GM19328 (cell line): ENCODE results near the gene SLC36A4.
"Not testable (repeated sequence)": the region's sequence is repeated elsewhere in the genome, so short reads cannot be mapped to it uniquely, and the experiment has no call there.

Source experiments
- ATAC-seq: cut with Tn5 transposase; IDR thresholded peaks from one replicate; pipeline ENCODE4 v1.9.1; 2021; ENCODE audit warnings: mild to moderate bottlenecking, moderate library complexity; ENCODE audit not compliant: unreplicated experiment

Gene SLC36A4

DNA sequence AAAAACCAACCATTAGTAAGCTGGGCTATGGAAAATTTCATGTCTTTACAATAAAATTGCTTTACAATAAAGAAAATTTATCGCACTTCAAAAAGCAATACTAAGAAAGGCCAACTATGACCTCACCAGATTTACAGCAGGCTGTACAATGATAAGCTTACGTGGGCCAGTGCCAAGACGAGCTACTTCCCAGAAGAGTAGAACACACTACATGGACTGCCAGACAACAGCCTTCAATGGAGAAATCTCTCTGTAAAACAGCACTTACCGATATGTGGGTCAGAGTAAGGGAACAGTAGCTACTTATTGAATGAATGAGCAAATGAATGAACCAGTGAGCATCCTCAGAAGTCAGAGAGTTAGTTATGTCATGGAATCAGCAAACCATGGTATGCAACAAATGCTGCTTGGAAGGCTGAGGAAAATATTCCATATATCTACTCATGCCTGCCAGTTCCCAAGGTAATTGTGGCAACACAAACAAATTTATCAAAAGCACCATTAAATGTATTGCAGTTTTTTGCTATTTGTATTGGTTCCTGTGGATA is 74.4 kb downstream of the SLC36A4 start:
- ATAC-seq, result no peak

DNA sequence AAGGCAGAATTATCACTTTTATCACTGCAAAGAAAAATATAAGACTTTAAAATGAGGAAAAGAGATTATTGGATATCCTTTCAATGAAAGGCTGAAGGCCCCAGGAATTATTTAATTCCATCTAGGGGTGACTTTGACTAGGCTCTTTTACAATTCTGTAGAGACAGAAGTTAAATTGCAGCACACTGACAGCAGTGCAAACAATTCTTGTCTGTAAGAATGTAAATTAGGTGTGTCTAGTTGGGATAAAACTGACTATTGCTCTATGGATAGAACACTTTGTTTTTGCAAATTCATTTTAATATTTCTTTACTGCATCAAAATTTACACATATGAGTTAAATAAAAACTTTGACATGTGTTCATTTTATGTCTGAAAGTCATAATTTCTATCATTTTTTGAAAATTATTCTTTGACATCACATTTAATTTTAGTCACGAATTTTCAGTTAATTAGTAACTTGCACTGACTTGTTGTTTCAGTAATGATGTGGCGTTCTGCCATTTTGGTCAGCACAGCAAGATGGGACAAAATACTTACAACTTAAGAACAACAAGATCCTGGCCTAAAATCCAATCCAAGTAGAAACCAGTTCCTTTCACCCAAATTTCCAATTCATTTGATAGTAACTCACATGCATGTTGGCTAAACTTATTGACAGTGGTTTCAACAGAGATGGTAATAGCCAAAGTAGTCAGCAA is 75.1 kb downstream of the SLC36A4 start:
- no peak for ATAC-seq

DNA sequence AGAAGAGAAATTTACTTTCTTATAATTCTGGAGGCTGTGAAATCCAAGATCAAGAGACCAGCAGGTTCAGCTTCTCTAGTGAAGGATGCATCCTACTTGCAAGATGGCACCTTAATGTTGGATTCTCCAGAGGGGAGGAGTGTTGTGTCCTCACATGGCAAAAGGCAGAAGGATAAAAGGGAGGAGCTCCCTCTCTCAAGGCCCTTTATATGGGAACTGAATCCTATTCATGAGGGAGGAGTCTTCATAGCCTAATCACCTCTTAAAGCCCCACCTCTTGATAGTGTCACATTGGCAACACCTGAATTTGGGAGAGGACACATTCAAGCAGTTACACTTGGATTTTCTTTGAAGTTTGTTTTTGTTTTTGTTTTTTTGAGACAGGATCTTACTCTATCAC is 79.5 kb downstream of the SLC36A4 start:
- ATAC-seq, result no peak

DNA sequence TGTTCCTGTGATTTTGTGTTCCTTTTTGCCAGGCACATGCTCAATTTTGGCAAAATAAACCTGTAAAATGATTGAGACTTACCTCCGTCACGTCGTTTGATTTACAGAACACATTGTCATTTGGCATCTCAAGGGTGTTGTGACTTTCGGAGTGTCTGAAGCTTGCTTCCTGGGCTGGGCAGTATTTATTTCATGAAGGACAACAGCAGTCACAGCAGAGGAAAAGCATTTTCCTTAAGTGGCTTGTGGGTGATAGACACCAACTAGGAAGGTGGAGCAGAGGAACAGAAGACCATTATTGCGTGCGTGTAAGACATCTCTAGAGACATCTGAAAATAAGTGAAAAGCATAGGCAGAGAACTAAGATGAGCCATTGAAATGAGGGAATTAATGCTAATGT is 80.2 kb downstream of the SLC36A4 start:
- no peak for ATAC-seq

DNA sequence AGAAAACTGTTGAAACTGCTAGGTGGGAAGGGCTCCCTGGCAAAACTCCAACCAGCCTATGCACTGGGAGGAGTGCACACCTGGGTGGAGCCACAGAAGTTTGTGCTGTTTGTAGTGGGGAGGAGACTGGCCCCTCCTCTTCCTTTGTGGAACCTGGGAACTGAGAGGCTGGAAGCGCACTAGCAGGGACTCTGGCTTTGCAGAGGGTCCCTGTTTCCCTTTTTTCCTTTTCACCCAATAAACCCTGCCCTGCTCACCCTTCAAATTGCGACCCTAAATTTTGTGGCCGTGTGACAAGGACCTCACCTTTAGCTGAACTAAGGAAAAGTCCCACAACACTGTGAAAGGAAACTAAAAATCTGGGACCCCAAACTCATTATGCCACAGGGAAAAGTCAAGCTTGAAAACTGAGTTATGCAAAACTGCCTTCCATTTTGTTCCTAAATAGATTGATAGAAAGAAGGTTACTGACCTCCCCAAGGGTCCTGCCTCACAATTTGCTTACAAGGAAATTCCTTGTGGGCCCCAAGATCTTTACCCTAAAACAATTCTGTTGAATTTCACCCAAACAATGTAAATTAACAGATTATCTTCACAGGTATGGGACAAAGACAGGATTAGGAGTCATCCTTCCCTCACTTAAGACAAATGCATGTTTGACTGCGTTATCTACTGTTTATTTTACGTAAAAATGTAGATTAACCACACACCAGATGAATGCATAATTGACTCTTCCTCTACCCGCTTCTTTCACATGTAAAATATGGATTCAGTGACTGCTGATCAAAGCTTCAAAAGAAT is 81.0 kb downstream of the SLC36A4 start:
- no peak for ATAC-seq

DNA sequence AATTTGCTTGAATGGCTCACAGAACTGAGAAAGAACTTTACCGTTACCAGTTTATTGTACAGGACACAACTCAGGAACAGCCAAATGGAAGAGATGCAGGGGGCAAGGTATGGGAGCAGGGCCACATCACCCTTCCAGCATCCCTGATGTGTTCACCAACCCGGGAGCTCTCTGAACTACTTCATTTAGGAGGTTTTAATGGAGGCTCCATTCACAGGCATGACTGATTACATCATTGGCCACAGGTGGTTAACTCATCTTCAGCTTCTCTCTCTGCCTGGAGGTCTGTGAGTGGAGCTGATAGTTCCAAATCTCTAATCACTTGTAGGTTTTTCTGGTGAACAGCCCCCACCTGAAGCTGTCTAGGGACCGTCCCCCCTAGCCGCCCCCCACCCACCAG is 83.5 kb downstream of the SLC36A4 start:
- no peak for ATAC-seq

DNA sequence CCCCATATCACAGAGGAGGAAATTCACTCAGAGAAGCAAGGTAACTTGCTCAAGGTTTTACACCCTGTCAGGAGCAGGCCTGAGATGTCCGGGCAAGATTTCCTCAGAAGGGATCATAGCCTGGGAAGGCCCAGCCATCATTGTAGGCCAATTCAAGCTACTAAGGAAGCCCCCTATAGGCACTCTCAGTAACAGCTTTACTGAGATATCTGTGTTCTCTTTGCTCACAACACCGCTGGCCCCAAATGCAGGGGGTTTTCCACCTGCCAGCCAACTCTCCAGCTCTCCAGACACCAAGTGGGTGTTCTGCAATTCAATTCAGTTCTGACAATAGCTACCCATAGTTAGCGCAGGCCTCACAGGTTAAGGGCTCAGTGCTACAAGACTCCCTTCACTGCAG is 84.0 kb downstream of the SLC36A4 start:
- no peak for ATAC-seq

DNA sequence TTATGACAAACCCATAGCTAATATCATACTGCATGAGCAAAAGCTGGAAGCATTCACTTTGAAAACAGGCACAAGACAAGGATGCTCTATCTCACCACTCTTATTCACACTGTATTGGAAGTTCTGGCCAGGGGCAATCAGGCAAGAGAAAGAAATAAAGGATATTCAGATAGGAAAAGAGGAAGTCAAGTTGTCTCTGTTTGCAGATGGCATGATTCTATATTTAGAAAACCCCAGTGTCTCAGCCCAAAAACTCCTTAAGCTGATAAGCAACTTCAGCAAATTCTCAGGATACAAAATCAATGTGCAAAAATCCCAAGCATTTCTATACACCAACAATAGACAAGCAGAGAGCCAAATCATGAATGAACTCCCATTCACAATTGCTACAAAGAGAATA is 86.6 kb downstream of the SLC36A4 start:
- ATAC-seq, result not testable (repeated sequence)

DNA sequence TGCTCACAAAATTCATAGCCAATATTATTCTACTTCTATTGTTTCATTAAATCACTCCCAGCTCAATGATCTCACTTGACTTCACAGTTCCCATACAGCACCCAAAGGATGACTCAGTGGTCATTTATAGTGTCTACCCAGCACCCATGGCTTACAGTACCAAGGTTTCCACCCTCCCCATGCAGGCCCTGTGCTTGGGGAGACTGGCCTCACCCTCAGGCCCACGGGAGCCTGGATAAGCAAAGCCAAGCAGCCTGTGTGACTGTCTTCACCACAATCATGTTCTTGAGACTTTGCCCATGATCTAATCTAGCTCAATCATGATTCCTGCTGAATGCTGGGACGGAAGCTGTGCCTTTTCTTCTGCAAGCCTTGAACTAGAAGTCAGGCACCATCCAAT is 97.6 kb downstream of the SLC36A4 start:
- ATAC-seq, result no peak

DNA sequence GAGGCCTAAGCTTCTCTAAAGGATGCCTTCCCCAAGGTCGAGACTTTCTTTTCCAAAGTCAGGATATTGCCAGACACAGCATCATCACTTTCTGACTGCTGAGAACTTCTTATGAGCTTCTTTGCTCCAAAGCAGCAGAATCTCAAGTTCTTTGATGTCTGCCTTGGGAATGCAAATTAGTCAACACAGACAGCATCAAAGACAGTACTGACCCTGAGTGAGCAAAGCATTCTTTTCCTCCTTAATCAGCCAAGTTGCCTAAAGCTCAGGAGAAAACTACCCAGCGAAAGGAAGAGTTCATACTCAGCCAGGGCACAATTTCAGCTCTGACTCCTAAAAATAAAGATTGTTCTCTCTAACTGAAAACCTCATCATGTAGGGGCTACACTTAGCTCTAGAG is 98.0 kb downstream of the SLC36A4 start:
- no peak for ATAC-seq
